GM23338 (cell line): Measurements from ENCODE around the gene ADAM17. TPM values are rescaled to one million over a fixed set of nuclear protein-coding genes. Genes with fewer than 3 reads are reported as not detected.

Source experiments
- ATAC-seq: fragments of 200-7000 bp; cut with Tn5 transposase; 3 replicates; pipeline ENCODE4 v1.9.1; 2020
- DNase-seq: peaks from one replicate; pipeline ENCODE4 v3.0.0-alpha.2; 2015; ENCODE audit warnings: low spot score
- H2AFZ ChIP-seq: fragments of 200-600 bp; sonication (generic); 2 replicates; pipeline ENCODE4 v1.8.0; 2016; ENCODE audit warnings: antibody characterized with exemption, mild to moderate bottlenecking, moderate library complexity
- H3F3A ChIP-seq: fragments of 200-600 bp; sonication (generic); replicated peaks from 2 replicates; pipeline ENCODE4 v1.8.0; 2017; ENCODE audit warnings: antibody characterized with exemption, mixed run types, low read depth
- H3K27ac ChIP-seq: fragments of 200-600 bp; sonication (generic); 2 replicates; pipeline ENCODE4 v1.6.1; 2016; ENCODE audit warnings: low read depth
- H3K27me3 ChIP-seq: fragments of 200-600 bp; sonication (generic); 2 replicates; pipeline ENCODE4 v1.8.0; 2016; ENCODE audit warnings: mild to moderate bottlenecking, mixed run types, moderate library complexity; ENCODE audit not compliant: insufficient read depth
- H3K36me3 ChIP-seq: fragments of 200-600 bp; sonication (generic); 2 replicates; pipeline ENCODE4 v1.8.0; 2016; ENCODE audit warnings: mild to moderate bottlenecking; ENCODE audit not compliant: insufficient read depth
- H3K4me1 ChIP-seq: fragments of 200-600 bp; sonication (generic); 2 replicates; pipeline ENCODE4 v1.8.0; 2016; ENCODE audit warnings: mild to moderate bottlenecking, moderate library complexity; ENCODE audit not compliant: insufficient read depth
- H3K4me2 ChIP-seq: fragments of 200-600 bp; sonication (generic); 2 replicates; pipeline ENCODE4 v1.7.1; 2017; ENCODE audit warnings: mixed run types
- H3K4me3 ChIP-seq: fragments of 200-600 bp; sonication (generic); 2 replicates; pipeline ENCODE4 v1.6.1; 2016; ENCODE audit warnings: mixed run types
- H3K79me2 ChIP-seq: fragments of 200-600 bp; sonication (generic); replicated peaks from 2 replicates; pipeline ENCODE4 v1.8.0; 2017; ENCODE audit warnings: mild to moderate bottlenecking; ENCODE audit not compliant: insufficient read depth
- H3K9me2 ChIP-seq: fragments of 200-600 bp; sonication (generic); 2 replicates; pipeline ENCODE4 v1.8.0; 2017; ENCODE audit not compliant: insufficient read depth
- H4K20me1 ChIP-seq: fragments of 200-600 bp; sonication (generic); replicated peaks from 2 replicates; pipeline ENCODE4 v1.8.0; 2017; ENCODE audit warnings: mild to moderate bottlenecking; ENCODE audit not compliant: insufficient read depth
- H3K27ac Mint-ChIP-seq: 2 replicates; pipeline ENCODE4 v1.8.0; 2020; ENCODE audit warnings: inconsistent platforms, mild to moderate bottlenecking, moderate library complexity, mixed read lengths
- H3K27me3 Mint-ChIP-seq: 3 replicates; pipeline ENCODE4 v1.8.0; 2022; ENCODE audit warnings: low read depth, mild to moderate bottlenecking, moderate library complexity, mixed read lengths, inconsistent platforms; ENCODE audit not compliant: insufficient read depth, poor library complexity
- H3K36me3 Mint-ChIP-seq: 3 replicates; pipeline ENCODE4 v1.8.0; 2021; ENCODE audit warnings: low read depth, mild to moderate bottlenecking, inconsistent platforms, moderate library complexity, mixed read lengths
- H3K4me1 Mint-ChIP-seq: 3 replicates; pipeline ENCODE4 v1.8.0; 2020; ENCODE audit warnings: mild to moderate bottlenecking, inconsistent platforms, mixed read lengths
- H3K4me3 Mint-ChIP-seq: 3 replicates; pipeline ENCODE4 v1.8.0; 2021; ENCODE audit warnings: moderate library complexity, mild to moderate bottlenecking, inconsistent platforms, mixed read lengths
- H3K9me3 Mint-ChIP-seq: 3 replicates; pipeline ENCODE4 v1.8.0; 2020; ENCODE audit warnings: moderate library complexity, mild to moderate bottlenecking, inconsistent platforms, mixed read lengths
- CREB1 ChIP-seq: fragments of 250-450 bp; sonication (Bioruptor Pico); IDR thresholded peaks from 2 replicates; pipeline ENCODE4 v1.5.0; 2020; ENCODE audit warnings: low read depth, mild to moderate bottlenecking, moderate library complexity
- EZH2phosphoT487 ChIP-seq: fragments of 200-600 bp; sonication (generic); IDR thresholded peaks from one replicate; pipeline ENCODE4 v1.8.1; 2018; ENCODE audit warnings: antibody characterized with exemption; ENCODE audit not compliant: unreplicated experiment
- JUNB ChIP-seq: IDR thresholded peaks from one replicate; pipeline ENCODE4 v1.6.1; 2016; ENCODE audit warnings: antibody characterized with exemption; ENCODE audit not compliant: unreplicated experiment
- NANOG ChIP-seq: IDR thresholded peaks from 2 replicates; pipeline ENCODE4 v1.6.1; 2016; ENCODE audit warnings: antibody characterized with exemption, borderline replicate concordance
- ZNF114 ChIP-seq: fragments of 250-450 bp; sonication (Bioruptor Pico); IDR thresholded peaks from 2 replicates; pipeline ENCODE4 v1.5.0; 2020; ENCODE audit warnings: mild to moderate bottlenecking, moderate library complexity
- ZNF331 ChIP-seq: fragments of 250-450 bp; sonication (Bioruptor Pico); IDR thresholded peaks from 2 replicates; pipeline ENCODE4 v1.5.0; 2020; ENCODE audit warnings: low read depth, mild to moderate bottlenecking, moderate library complexity
- polyA plus RNA-seq: library from polyadenylated mRNA; unstranded; fragments of >200 nt; fragmentation: Nextera tagmentation; extraction: Ambion mirVana; gene quantifications from 2 replicates; pipeline ENCODE4 v1.2.1, GENCODE V29; 2016
- total RNA-seq: library from RNA; depleted of rRNA; stranded (reverse); fragments of >200 nt; shearing (Covaris generic); gene quantifications from 2 replicates; pipeline ENCODE4 v1.2.3, GENCODE V29; 2014
- TF ChIP-seq, protein P1 (sequence below): fragments of 250-450 bp; sonication (Bioruptor Pico); IDR thresholded peaks from 2 replicates; pipeline ENCODE4 v1.5.0; 2020; ENCODE audit warnings: mild to moderate bottlenecking, moderate library complexity

Gene ADAM17
- total and polyA plus RNA-seq, 2 experiments from 2014 or later = 8.3 to 23.5 TPM

DNA sequence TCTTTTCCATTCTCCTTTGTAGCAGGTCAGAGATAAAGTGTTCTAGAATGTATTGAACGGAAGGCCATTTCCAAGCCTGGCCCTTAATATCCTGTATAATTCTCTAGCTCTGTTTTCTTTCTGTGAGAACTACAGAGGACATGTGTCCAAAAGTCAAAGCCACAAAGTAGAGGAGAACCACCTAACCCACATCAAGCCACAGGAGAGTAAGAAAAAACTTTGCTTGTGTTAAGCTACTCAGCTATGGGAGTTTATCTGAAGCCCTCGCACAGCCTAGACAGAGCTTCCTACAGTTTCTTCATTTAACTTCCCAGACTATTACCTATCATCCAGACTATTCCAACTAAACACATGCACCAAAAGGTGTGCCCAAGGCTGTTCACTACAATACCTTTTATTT lies 22.0 kb downstream of the ADAM17 start:
- H3K4me1 ChIP-seq = no peaks in the 10 kb centered on the region
- Mint-ChIP-seq H3K36me3 (peaks cover 10% of the 10 kb centered on the region; the same call in 2 of the 3 replicates), H3K4me1 (no peaks in the 10 kb centered on the region; the same call in 2 of the 3 replicates), H3K9me3 (no peaks in the 10 kb centered on the region), H3K27ac (no peak overlapping the region), H3K4me3 (no peak overlapping the region), H3K27me3 (no peaks in the 10 kb centered on the region)
- H3F3A ChIP-seq = no peaks in the 10 kb centered on the region
- no peaks in the 10 kb centered on the region for H4K20me1 ChIP-seq
- no peak overlapping the region for H2AFZ ChIP-seq
- H3K27me3 ChIP-seq = no peaks in the 10 kb centered on the region
- no peak overlapping the region for H3K4me3 ChIP-seq
- ATAC-seq = no peak
- no peak for TF ChIP-seq ZNF331 (CRISPR knock-in tag)
- DNase-seq = no peak
- 0 out of 2 replicates have a peak, but pooled peaks cover 13% of the 10 kb centered on the region for H3K79me2 ChIP-seq
- no peaks in the 10 kb centered on the region for H3K9me2 ChIP-seq
- no peak overlapping the region for H3K27ac ChIP-seq
- no peak overlapping the region for H3K4me2 ChIP-seq
- no peaks in the 10 kb centered on the region for H3K36me3 ChIP-seq

GRCh38 chr2:9532421-9532820 lies 23.2 kb downstream of the ADAM17 start:
- Mint-ChIP-seq H3K27me3 (no peaks in the 10 kb centered on the region), H3K9me3 (no peaks in the 10 kb centered on the region), H3K36me3 (peaks cover 12% of the 10 kb centered on the region; the same call in 2 of the 3 replicates), H3K27ac (no peak overlapping the region), H3K4me3 (no peak overlapping the region), H3K4me1 (no peaks in the 10 kb centered on the region)
- no peak for TF ChIP-seq JUNB
- no peak for TF ChIP-seq NANOG
- TF ChIP-seq ZNF114 = no peak
- no peak for TF ChIP-seq EZH2phosphoT487
- no peak for TF ChIP-seq CREB1 (CRISPR knock-in tag)
- Histone ChIP-seq H3K27ac (no peak overlapping the region), H3K4me3 (no peak overlapping the region), H3F3A (no peaks in the 10 kb centered on the region), H3K4me1 (no peaks in the 10 kb centered on the region), H3K36me3 (no peaks in the 10 kb centered on the region), H2AFZ (no peak overlapping the region), H3K27me3 (no peaks in the 10 kb centered on the region), H4K20me1 (no peaks in the 10 kb centered on the region), H3K79me2 (0 out of 2 replicates have a peak, but pooled peaks cover 12% of the 10 kb centered on the region), H3K4me2 (no peak overlapping the region), H3K9me2 (no peaks in the 10 kb centered on the region)
- no peak for ATAC-seq
- DNase-seq = no peak

GRCh38 chr2:9527995-9528787 lies 27.4 kb downstream of the ADAM17 start:
- no peak for DNase-seq
- Histone ChIP-seq H3K79me2 (no peaks in the 10 kb centered on the region), H3K4me1 (no peaks in the 10 kb centered on the region), H3F3A (no peaks in the 10 kb centered on the region), H3K4me2 (no peak overlapping the region), H3K27ac (no peak overlapping the region), H2AFZ (no peak overlapping the region), H3K9me2 (no peaks in the 10 kb centered on the region), H3K27me3 (no peaks in the 10 kb centered on the region), H4K20me1 (no peaks in the 10 kb centered on the region), H3K36me3 (no peaks in the 10 kb centered on the region; the same call in 1 of the 2 replicates), H3K4me3 (no peak overlapping the region)
- Mint-ChIP-seq H3K4me1 (no peaks in the 10 kb centered on the region), H3K4me3 (no peak overlapping the region), H3K36me3 (peaks cover 22% of the 10 kb centered on the region), H3K27ac (no peak overlapping the region), H3K9me3 (no peaks in the 10 kb centered on the region), H3K27me3 (no peaks in the 10 kb centered on the region)
- no peak for ATAC-seq
- TF ChIP-seq, protein P1, sequence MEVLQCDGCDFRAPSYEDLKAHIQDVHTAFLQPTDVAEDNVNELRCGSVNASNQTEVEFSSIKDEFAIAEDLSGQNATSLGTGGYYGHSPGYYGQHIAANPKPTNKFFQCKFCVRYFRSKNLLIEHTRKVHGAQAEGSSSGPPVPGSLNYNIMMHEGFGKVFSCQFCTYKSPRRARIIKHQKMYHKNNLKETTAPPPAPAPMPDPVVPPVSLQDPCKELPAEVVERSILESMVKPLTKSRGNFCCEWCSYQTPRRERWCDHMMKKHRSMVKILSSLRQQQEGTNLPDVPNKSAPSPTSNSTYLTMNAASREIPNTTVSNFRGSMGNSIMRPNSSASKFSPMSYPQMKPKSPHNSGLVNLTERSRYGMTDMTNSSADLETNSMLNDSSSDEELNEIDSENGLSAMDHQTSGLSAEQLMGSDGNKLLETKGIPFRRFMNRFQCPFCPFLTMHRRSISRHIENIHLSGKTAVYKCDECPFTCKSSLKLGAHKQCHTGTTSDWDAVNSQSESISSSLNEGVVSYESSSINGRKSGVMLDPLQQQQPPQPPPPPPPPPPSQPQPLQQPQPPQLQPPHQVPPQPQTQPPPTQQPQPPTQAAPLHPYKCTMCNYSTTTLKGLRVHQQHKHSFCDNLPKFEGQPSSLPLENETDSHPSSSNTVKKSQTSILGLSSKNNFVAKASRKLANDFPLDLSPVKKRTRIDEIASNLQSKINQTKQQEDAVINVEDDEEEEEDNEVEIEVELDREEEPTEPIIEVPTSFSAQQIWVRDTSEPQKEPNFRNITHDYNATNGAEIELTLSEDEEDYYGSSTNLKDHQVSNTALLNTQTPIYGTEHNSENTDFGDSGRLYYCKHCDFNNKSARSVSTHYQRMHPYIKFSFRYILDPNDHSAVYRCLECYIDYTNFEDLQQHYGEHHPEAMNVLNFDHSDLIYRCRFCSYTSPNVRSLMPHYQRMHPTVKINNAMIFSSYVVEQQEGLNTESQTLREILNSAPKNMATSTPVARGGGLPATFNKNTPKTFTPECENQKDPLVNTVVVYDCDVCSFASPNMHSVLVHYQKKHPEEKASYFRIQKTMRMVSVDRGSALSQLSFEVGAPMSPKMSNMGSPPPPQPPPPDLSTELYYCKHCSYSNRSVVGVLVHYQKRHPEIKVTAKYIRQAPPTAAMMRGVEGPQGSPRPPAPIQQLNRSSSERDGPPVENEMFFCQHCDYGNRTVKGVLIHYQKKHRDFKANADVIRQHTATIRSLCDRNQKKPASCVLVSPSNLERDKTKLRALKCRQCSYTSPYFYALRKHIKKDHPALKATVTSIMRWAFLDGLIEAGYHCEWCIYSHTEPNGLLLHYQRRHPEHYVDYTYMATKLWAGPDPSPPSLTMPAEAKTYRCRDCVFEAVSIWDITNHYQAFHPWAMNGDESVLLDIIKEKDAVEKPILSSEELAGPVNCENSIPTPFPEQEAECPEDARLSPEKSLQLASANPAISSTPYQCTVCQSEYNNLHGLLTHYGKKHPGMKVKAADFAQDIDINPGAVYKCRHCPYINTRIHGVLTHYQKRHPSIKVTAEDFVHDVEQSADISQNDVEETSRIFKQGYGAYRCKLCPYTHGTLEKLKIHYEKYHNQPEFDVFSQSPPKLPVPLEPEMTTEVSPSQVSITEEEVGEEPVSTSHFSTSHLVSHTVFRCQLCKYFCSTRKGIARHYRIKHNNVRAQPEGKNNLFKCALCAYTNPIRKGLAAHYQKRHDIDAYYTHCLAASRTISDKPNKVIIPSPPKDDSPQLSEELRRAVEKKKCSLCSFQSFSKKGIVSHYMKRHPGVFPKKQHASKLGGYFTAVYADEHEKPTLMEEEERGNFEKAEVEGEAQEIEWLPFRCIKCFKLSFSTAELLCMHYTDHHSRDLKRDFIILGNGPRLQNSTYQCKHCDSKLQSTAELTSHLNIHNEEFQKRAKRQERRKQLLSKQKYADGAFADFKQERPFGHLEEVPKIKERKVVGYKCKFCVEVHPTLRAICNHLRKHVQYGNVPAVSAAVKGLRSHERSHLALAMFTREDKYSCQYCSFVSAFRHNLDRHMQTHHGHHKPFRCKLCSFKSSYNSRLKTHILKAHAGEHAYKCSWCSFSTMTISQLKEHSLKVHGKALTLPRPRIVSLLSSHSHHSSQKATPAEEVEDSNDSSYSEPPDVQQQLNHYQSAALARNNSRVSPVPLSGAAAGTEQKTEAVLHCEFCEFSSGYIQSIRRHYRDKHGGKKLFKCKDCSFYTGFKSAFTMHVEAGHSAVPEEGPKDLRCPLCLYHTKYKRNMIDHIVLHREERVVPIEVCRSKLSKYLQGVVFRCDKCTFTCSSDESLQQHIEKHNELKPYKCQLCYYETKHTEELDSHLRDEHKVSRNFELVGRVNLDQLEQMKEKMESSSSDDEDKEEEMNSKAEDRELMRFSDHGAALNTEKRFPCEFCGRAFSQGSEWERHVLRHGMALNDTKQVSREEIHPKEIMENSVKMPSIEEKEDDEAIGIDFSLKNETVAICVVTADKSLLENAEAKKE = no peak
